Stimulated activated CD4-positive, alpha-beta T cell treated with anti-CD3 and anti-CD28 coated beads, Interleukin-15, amount 100 ng/mL, for 1 hour (primary cell): ENCODE measurements around the gene CDK15.
A peak's percentile ranks its signal among the peaks of the same experiment; 100 is the strongest.
"Not testable (repeated sequence)": the region's sequence is repeated elsewhere in the genome, so short reads cannot be mapped to it uniquely, and the experiment has no call there.

Experiments
- DNase-seq, 2 donors: peaks; one replicate each; pipeline ENCODE4 v3.0.0-alpha.2; 2020; ENCODE audit warnings: low read depth in 1 of 2, low spot score in 1 of 2

CDK15 gene

GRCh38 chr2:201806442-201807170 is at the start of gene CDK15:
CDK15 (plus strand) TSS chr2:201806537; CDS start chr2:201806665, 128 bp downstream.
- no peak for DNase-seq

GRCh38 chr2:201758234-201758633 is 48.1 kb upstream of the CDK15 start:
- no peak for DNase-seq

- DNase-seq, result no peak
Measured at GRCh38 chr2:201758873-201759272, 47.5 kb upstream of the CDK15 start.

- no peak for DNase-seq
Measured at GRCh38 chr2:201759567-201759966, 46.8 kb upstream of the CDK15 start.

- DNase-seq, result no peak
Measured at GRCh38 chr2:201761101-201761500, 45.2 kb upstream of the CDK15 start.

- not testable (repeated sequence) for DNase-seq
Measured at GRCh38 chr2:201764469-201764868, 41.9 kb upstream of the CDK15 start.

GRCh38 chr2:201765799-201766198 is 40.5 kb upstream of the CDK15 start:
- no peak for DNase-seq

- no peak for DNase-seq
Measured at GRCh38 chr2:201768918-201769317, 37.4 kb upstream of the CDK15 start.

GRCh38 chr2:201769666-201770373 is 36.5 kb upstream of the CDK15 start:
- no peak for DNase-seq

- no peak for DNase-seq
Measured at GRCh38 chr2:201773990-201774389, 32.3 kb upstream of the CDK15 start.

GRCh38 chr2:201774546-201774945 is 31.8 kb upstream of the CDK15 start:
- no peak for DNase-seq

- DNase-seq, result no peak
Measured at GRCh38 chr2:201775326-201775725, 31.0 kb upstream of the CDK15 start.

- no peak for DNase-seq
Measured at GRCh38 chr2:201777043-201777442, 29.3 kb upstream of the CDK15 start.

- DNase-seq, result no peak
Measured at GRCh38 chr2:201777869-201778268, 28.5 kb upstream of the CDK15 start.

GRCh38 chr2:201779901-201780673 is 26.2 kb upstream of the CDK15 start:
- DNase-seq, result no peak

- DNase-seq, result peak; percentile 84 to 91
Measured at GRCh38 chr2:201780674-201781493, 25.5 kb upstream of the CDK15 start, which contains the start of gene ALS2. ALS2 (minus strand) TSS chr2:201780933; CDS start chr2:201768885, 12,048 bp downstream.

- no peak for DNase-seq
Measured at GRCh38 chr2:201781557-201782051, 24.7 kb upstream of the CDK15 start.

GRCh38 chr2:201784563-201784962 is 21.8 kb upstream of the CDK15 start:
- no peak for DNase-seq

- no peak for DNase-seq
Measured at GRCh38 chr2:201785135-201785534, 21.2 kb upstream of the CDK15 start.

- DNase-seq, result no peak
Measured at GRCh38 chr2:201786471-201786870, 19.9 kb upstream of the CDK15 start.

- no peak for DNase-seq
Measured at GRCh38 chr2:201788371-201788770, 18.0 kb upstream of the CDK15 start.
